IPS DF 6.9 (cell line): ENCODE results near the gene TRIM37.
"Not testable (repeated sequence)": the region's sequence is repeated elsewhere in the genome, so short reads cannot be mapped to it uniquely, and the experiment has no call there.

Experiments
- DNase-seq: peaks from one replicate; pipeline ENCODE4 v3.0.0-alpha.2; 2013; ENCODE audit warnings: low read depth, low spot score
- H3K27ac ChIP-seq: one replicate; pipeline ENCODE4 v1.5.1; 2013; ENCODE audit warnings: low read length, control low read depth
- H3K27me3 ChIP-seq: 2 replicates; pipeline ENCODE4 v1.6.1; 2013; ENCODE audit warnings: mild to moderate bottlenecking, low read length; ENCODE audit not compliant: control insufficient read depth, insufficient read depth
- H3K36me3 ChIP-seq: 2 replicates; pipeline ENCODE4 v1.6.1; 2013; ENCODE audit warnings: low read length; ENCODE audit not compliant: control insufficient read depth, insufficient read depth
- H3K4me1 ChIP-seq: 2 replicates; pipeline ENCODE4 v1.6.1; 2013; ENCODE audit warnings: low read length; ENCODE audit not compliant: control insufficient read depth, insufficient read depth
- H3K4me3 ChIP-seq: 2 replicates; pipeline ENCODE4 v1.5.1; 2013; ENCODE audit warnings: mild to moderate bottlenecking, low read length
- H3K9me3 ChIP-seq: 2 replicates; pipeline ENCODE4 v1.6.1; 2013; ENCODE audit warnings: low read length, inconsistent platforms; ENCODE audit not compliant: control insufficient read depth, insufficient read depth
- WGBS: extraction: QIAGEN DNeasy Blood & Tissue Kit; methylation state at CpG from one replicate; pipeline ENCODE4 v1.1.7; 2013; ENCODE audit warnings: mixed read lengths, missing lambda C conversion rate; ENCODE audit not compliant: insufficient read length, insufficient coverage; 5-methylcytosine and 5-hydroxymethylcytosine counted together

The TRIM37 gene

GRCh38 chr17:59145571-59146096 is 39.0 kb upstream of the TRIM37 start:
- DNase-seq: no peak
- H3K27ac ChIP-seq: no peak overlapping the region
- no CpG with 5 or more reads among the region's 4 CpGs for WGBS
- no peaks in the 10 kb centered on the region for H3K27me3 ChIP-seq
- H3K36me3 ChIP-seq: no peaks in the 10 kb centered on the region
- no peak overlapping the region for H3K4me3 ChIP-seq
- H3K4me1 ChIP-seq: no peaks in the 10 kb centered on the region
- H3K9me3 ChIP-seq: no peaks in the 10 kb centered on the region

- no peaks in the 10 kb centered on the region for H3K36me3 ChIP-seq
- no peak for DNase-seq
- WGBS: no CpG with 5 or more reads among the region's 1 CpG
- no peaks in the 10 kb centered on the region for H3K9me3 ChIP-seq
- H3K4me3 ChIP-seq: no peak overlapping the region
- H3K27me3 ChIP-seq: no peaks in the 10 kb centered on the region
- H3K27ac ChIP-seq: no peak overlapping the region
- H3K4me1 ChIP-seq: no peaks in the 10 kb centered on the region
These were observed 35.2 kb upstream of the TRIM37 start for GRCh38 chr17:59141860-59142259.

GRCh38 chr17:59139939-59140338 is 33.3 kb upstream of the TRIM37 start:
- DNase-seq: no peak
- H3K36me3 ChIP-seq: no peaks in the 10 kb centered on the region

GRCh38 chr17:59138339-59138738 is 31.7 kb upstream of the TRIM37 start:
- not testable (repeated sequence) for H3K9me3 ChIP-seq, DNase-seq, H3K27me3 ChIP-seq, H3K27ac ChIP-seq, H3K4me3 ChIP-seq, H3K36me3 ChIP-seq, H3K4me1 ChIP-seq
- no CpG with 5 or more reads among the region's 10 CpGs for WGBS

More at GRCh38 chr17:59139939-59140338, 33.3 kb upstream of the TRIM37 start:
- H3K4me3 ChIP-seq: no peak overlapping the region
- whole genome bisulfite sequencing: no CpG with 5 or more reads among the region's 4 CpGs
- H3K27me3 ChIP-seq: no peaks in the 10 kb centered on the region
- no peak overlapping the region for H3K27ac ChIP-seq
- H3K4me1 ChIP-seq: no peaks in the 10 kb centered on the region
- H3K9me3 ChIP-seq: no peaks in the 10 kb centered on the region

GRCh38 chr17:59131131-59131530 is 24.5 kb upstream of the TRIM37 start:
- no peak overlapping the region for H3K27ac ChIP-seq
- DNase-seq: no peak
- WGBS: no CpG with 5 or more reads among the region's 1 CpG
- H3K4me3 ChIP-seq: no peak overlapping the region
- H3K4me1 ChIP-seq: no peaks in the 10 kb centered on the region
- no peaks in the 10 kb centered on the region for H3K36me3 ChIP-seq
- no peaks in the 10 kb centered on the region for H3K27me3 ChIP-seq
- H3K9me3 ChIP-seq: no peaks in the 10 kb centered on the region

GRCh38 chr17:59129814-59130213 is 23.1 kb upstream of the TRIM37 start:
- WGBS: no CpG with 5 or more reads among the region's 2 CpGs
- no peaks in the 10 kb centered on the region for H3K4me1 ChIP-seq
- no peak overlapping the region for H3K4me3 ChIP-seq
- H3K27me3 ChIP-seq: no peaks in the 10 kb centered on the region
- H3K9me3 ChIP-seq: no peaks in the 10 kb centered on the region
- H3K27ac ChIP-seq: no peak overlapping the region
- no peak for DNase-seq
- no peaks in the 10 kb centered on the region for H3K36me3 ChIP-seq

GRCh38 chr17:59126809-59127417 is 20.2 kb upstream of the TRIM37 start:
- no peak for DNase-seq
- Histone ChIP-seq H3K4me3 (no peak overlapping the region), H3K4me1 (no peaks in the 10 kb centered on the region), H3K27me3 (no peaks in the 10 kb centered on the region), H3K36me3 (no peaks in the 10 kb centered on the region), H3K27ac (no peak overlapping the region), H3K9me3 (no peaks in the 10 kb centered on the region)
- WGBS: 100% methylated on average over 1 of the region's 3 CpGs

- Histone ChIP-seq H3K27ac (no peak overlapping the region), H3K9me3 (no peaks in the 10 kb centered on the region), H3K4me3 (no peak overlapping the region), H3K4me1 (no peaks in the 10 kb centered on the region), H3K27me3 (no peaks in the 10 kb centered on the region), H3K36me3 (no peaks in the 10 kb centered on the region)
- WGBS: no CpG with 5 or more reads among the region's 6 CpGs
- DNase-seq: no peak
These were observed 18.0 kb upstream of the TRIM37 start for GRCh38 chr17:59124665-59125064.

GRCh38 chr17:59121901-59122480 is 15.3 kb upstream of the TRIM37 start:
- Histone ChIP-seq H3K9me3 (no peaks in the 10 kb centered on the region), H3K27ac (no peak overlapping the region), H3K4me1 (no peaks in the 10 kb centered on the region), H3K36me3 (no peaks in the 10 kb centered on the region), H3K4me3 (no peak overlapping the region), H3K27me3 (no peaks in the 10 kb centered on the region)
- whole genome bisulfite sequencing: no CpG with 5 or more reads among the region's 9 CpGs
- DNase-seq: no peak

GRCh38 chr17:59115474-59115873 is 8.8 kb upstream of the TRIM37 start:
- Histone ChIP-seq H3K4me1 (no peaks in the 10 kb centered on the region), H3K36me3 (no peaks in the 10 kb centered on the region; the same call in 1 of the 2 replicates)
- WGBS: no CpG with 5 or more reads among the region's 9 CpGs

GRCh38 chr17:59111539-59111938 is 4.9 kb upstream of the TRIM37 start:
- no peaks in the 10 kb centered on the region; the same call in 1 of the 2 replicates for H3K36me3 ChIP-seq
- no peak overlapping the region for H3K27ac ChIP-seq
- H3K27me3 ChIP-seq: no peaks in the 10 kb centered on the region
- WGBS: no CpG with 5 or more reads among the region's 3 CpGs
- H3K4me3 ChIP-seq: no peak overlapping the region
- no peaks in the 10 kb centered on the region for H3K9me3 ChIP-seq
- no peaks in the 10 kb centered on the region for H3K4me1 ChIP-seq
- no peak for DNase-seq

More at GRCh38 chr17:59115474-59115873, 8.8 kb upstream of the TRIM37 start:
- no peak for DNase-seq
- H3K27me3 ChIP-seq: no peaks in the 10 kb centered on the region
- no peak overlapping the region for H3K27ac ChIP-seq
- H3K4me3 ChIP-seq: no peak overlapping the region
- H3K9me3 ChIP-seq: no peaks in the 10 kb centered on the region
